SJSA1 (cell line): ENCODE measurements around the gene SP100. TPM values are rescaled to one million over a fixed set of nuclear protein-coding genes. Genes with fewer than 3 reads are reported as not detected.

ENCODE experiments used
- DNase-seq, 2 experiments: peaks; one replicate each; pipeline ENCODE4 v3.0.0-alpha.2; 2015 to 2020; ENCODE audit warnings: low spot score in 2 of 2, low read depth in 1 of 2
- H3K27ac ChIP-seq: fragments of 250-450 bp; sonication (Bioruptor Pico); 2 replicates; pipeline ENCODE4 v1.5.1; 2020; ENCODE audit warnings: mild to moderate bottlenecking, moderate library complexity
- H3K27me3 ChIP-seq: fragments of 250-450 bp; sonication (Bioruptor Pico); replicated peaks from 2 replicates; pipeline ENCODE4 v1.5.1; 2020; ENCODE audit warnings: mild to moderate bottlenecking, moderate library complexity
- H3K36me3 ChIP-seq: fragments of 250-450 bp; sonication (Bioruptor Pico); 2 replicates; pipeline ENCODE4 v1.5.1; 2020; ENCODE audit warnings: mild to moderate bottlenecking
- H3K4me1 ChIP-seq: fragments of 250-450 bp; sonication (Bioruptor Pico); replicated peaks from 2 replicates; pipeline ENCODE4 v1.6.1; 2021; ENCODE audit warnings: mild to moderate bottlenecking
- H3K4me3 ChIP-seq: fragments of 250-450 bp; sonication (Bioruptor Pico); 2 replicates; pipeline ENCODE4 v1.5.1; 2020; ENCODE audit warnings: mild to moderate bottlenecking
- H3K9me3 ChIP-seq: fragments of 250-450 bp; sonication (Bioruptor Pico); replicated peaks from 2 replicates; pipeline ENCODE4 v1.5.1; 2020; ENCODE audit warnings: mild to moderate bottlenecking
- total RNA-seq: library from RNA; depleted of rRNA; stranded (reverse); fragments of >200 nt; shearing (Covaris generic); gene quantifications from 2 replicates; pipeline ENCODE4 v1.2.3, GENCODE V29; 2014

Gene SP100
- total RNA-seq, 1 experiment from 2014 or later: 63.3 TPM

DNA sequence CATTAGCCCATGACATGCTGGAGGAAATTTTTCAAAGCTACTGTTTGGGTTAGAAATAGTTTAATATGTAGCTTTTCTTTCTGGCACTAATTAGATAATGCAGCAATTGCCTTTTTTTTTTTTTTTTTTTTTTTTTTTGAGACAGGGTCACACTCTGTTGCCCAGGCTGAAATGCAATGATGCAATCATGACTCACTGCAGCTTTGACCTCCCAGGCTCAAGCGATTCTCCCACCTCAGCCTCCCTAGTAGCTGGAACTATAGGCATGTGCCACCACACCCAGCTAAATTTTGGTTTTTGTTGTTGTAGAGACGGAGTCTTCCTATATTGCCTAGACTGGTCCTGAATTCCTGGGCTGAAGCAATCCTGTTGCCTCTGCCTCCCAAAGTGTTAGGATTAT is 136.2 kb downstream of the SP100 start:
- no peaks in the 10 kb centered on the region for H3K27me3 ChIP-seq
- H3K27ac ChIP-seq: peak overlapping the region; percentile 26; the same call in 1 of the 2 replicates
- H3K4me1 ChIP-seq: 0 out of 2 replicates have a peak, but pooled peaks cover 4% of the 10 kb centered on the region
- no peaks in the 10 kb centered on the region for H3K36me3 ChIP-seq
- DNase-seq: peak; percentile 36 to 63
- no peaks in the 10 kb centered on the region for H3K9me3 ChIP-seq
- H3K4me3 ChIP-seq: no peak overlapping the region

DNA sequence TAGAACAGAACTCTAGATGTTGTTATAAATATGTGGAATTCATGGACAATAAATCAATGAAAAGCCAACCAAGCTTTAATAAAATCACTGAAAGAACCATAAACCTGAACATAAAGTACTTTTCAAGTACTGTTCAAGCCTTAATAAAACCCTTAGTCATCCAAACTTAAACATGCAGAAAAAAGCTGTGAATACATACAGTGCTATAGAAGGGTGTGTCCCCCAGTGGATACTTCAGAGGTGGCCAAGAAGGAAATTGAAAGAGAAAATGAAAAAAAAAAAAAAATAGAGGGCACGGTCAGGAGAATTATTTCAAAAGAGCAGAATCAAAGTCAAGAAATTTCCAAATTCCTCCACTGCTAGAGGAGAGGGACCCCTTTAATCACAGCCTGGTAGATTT is 141.1 kb downstream of the SP100 start:
- H3K27ac ChIP-seq: no peak overlapping the region
- no peaks in the 10 kb centered on the region for H3K27me3 ChIP-seq
- no peak for DNase-seq
- H3K4me3 ChIP-seq: no peak overlapping the region
- no peaks in the 10 kb centered on the region for H3K36me3 ChIP-seq
- H3K4me1 ChIP-seq: 0 out of 2 replicates have a peak, but pooled peaks cover 4% of the 10 kb centered on the region
- no peaks in the 10 kb centered on the region for H3K9me3 ChIP-seq

DNA sequence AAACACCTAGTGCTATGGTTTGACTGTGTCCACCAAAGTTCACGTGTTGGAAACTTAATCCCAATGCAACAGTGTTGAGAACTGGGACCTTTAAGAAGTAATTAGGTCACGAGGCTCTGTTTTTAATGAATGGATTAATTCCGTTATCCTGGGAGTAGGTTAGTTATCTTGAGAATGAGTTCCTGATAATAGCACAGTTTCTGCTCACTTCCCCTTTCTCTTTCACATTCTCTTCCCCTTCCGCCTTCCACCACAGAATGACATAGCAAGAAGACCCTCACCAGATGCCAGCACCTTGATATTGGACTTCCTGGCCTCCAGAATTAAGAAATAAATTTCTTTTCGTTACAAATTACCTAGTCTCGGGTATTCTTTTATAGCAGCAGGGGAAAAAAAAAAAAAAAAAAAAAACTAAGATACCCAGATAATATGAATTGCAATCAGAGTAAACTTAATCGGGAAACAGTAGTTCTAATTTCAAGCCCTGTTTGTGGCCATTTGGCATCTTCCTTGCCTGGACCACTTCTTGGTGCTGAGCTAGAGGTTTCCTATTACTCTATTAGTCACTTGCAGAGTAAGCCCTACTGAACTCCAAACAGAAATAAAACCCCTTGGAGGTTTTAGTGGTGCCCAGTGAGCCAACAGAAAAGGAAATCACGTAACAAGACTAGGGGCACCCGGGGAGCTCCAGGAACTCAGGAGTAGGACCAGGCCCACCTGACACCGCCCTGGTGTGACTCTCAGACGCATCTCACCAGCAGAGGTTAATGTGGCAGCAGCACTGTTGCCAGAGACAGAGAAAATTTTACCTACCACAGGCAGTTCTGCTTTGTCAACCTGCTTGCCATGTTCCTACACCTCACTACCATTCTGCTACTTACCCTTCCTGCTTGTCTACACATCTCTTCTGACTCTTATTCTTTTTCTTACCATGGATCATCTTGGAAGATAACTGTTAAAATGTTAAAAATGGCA is 149.1 kb downstream of the SP100 start:
- Histone ChIP-seq H3K4me3 (no peak overlapping the region), H3K9me3 (no peaks in the 10 kb centered on the region), H3K27ac (no peak overlapping the region), H3K36me3 (no peaks in the 10 kb centered on the region), H3K27me3 (no peaks in the 10 kb centered on the region), H3K4me1 (no peaks in the 10 kb centered on the region)
- DNase-seq: no peak

DNA sequence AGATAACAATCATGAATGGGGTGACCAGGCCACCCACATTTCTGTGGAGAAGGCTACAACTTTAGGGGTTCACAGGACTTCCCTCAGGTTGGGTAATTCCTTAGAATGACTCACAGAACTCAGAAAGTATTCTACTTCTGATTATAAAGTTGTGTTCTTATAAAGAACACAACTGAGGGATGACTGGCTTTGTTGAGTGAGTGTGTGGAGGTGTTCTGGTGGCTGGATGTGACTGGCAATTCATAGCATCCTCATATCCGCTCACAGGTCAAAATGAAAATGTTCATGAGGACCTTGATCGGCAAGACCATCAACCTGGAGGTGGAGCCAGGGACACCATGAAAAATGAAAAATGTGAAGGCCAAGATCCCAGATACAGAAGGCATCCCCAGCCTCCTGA is 153.3 kb downstream of the SP100 start:
- no peak for DNase-seq
- Histone ChIP-seq H3K4me3 (no peak overlapping the region), H3K27me3 (no peaks in the 10 kb centered on the region), H3K27ac (no peak overlapping the region), H3K36me3 (no peaks in the 10 kb centered on the region), H3K9me3 (0 out of 2 replicates have a peak, but pooled peaks cover 2% of the 10 kb centered on the region), H3K4me1 (no peaks in the 10 kb centered on the region)

DNA sequence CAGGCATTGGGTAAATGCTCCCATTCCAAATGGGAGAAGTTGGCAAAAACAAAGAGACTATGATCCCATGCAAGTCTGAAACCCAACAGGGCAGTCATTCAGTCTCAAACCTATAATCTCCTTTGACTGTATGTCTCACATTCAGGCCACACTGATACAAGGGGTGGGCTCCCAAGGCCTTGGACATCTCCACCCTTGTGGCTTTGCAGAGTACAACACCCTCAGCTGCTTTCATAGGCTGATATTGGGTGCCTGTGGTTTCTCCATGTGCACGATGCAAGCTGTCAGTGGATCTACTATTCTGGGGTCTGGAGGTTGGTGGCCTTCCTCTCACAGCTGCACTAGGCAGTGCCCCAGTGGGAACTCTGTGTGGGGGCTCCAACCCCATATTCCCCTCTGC is 155.0 kb downstream of the SP100 start:
- Histone ChIP-seq H3K36me3 (no peaks in the 10 kb centered on the region), H3K27me3 (no peaks in the 10 kb centered on the region), H3K27ac (no peak overlapping the region), H3K4me1 (no peaks in the 10 kb centered on the region), H3K9me3 (0 out of 2 replicates have a peak, but pooled peaks cover 2% of the 10 kb centered on the region), H3K4me3 (no peak overlapping the region)
- DNase-seq: no peak

DNA sequence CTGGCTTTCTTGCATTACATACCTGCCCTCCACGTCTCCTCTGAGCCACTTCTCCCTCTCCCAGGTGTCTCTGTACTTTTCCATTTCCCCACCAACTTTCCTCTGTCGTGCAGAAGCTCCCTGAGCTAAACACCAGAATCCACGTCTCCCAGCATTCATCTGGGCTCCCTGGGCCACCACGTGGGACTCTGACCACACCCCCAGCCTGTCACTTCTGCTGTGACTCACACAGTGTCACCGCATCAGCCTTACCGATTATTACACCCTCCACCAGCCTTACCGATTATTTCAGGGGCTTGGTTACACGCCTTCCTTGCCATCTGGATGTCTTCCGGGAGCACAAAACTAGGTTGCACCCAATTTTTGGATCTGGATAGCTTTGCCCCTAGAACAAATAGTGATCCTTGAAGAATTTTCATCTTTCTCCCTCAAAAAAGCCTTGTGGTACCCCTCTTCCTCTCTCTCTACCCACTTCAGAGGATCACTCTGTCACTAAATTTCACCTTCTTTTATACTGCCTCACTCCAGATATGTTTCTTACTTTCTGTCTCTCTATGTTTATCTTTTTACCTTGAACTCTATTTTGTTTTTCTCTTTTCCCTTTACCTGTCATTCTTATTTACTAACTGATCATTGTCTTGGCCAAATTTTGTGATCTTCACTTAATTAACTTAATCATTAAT is 159.8 kb downstream of the SP100 start:
- no peak overlapping the region for H3K27ac ChIP-seq
- H3K4me1 ChIP-seq: peaks cover 7% of the 10 kb centered on the region
- no peaks in the 10 kb centered on the region for H3K36me3 ChIP-seq
- H3K4me3 ChIP-seq: no peak overlapping the region
- no peaks in the 10 kb centered on the region for H3K27me3 ChIP-seq
- 0 out of 2 replicates have a peak, but pooled peaks cover 2% of the 10 kb centered on the region for H3K9me3 ChIP-seq
- DNase-seq: no peak

DNA sequence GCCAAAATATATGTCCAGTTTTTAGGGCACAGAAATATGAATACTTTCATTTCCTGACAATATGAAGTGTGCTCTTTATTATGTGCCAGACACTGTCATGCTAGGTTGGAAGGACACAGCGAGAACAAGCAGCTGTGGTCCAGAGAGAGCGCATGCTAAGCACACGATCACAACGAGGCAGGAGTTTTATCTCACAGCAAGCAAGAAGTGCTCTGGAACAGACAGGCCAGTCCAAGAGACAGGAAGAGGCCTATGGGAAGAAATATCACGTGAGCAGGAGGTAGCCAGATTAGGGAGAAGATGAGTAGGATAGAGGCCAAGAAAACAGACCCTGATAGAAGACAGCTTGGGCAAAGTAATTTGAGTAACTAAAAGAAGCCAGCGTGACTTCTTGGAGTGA is 161.1 kb downstream of the SP100 start:
- Histone ChIP-seq H3K36me3 (no peaks in the 10 kb centered on the region), H3K27me3 (no peaks in the 10 kb centered on the region), H3K27ac (no peak overlapping the region), H3K4me3 (no peak overlapping the region), H3K4me1 (peaks cover 7% of the 10 kb centered on the region), H3K9me3 (0 out of 2 replicates have a peak, but pooled peaks cover 2% of the 10 kb centered on the region)
- no peak for DNase-seq

DNA sequence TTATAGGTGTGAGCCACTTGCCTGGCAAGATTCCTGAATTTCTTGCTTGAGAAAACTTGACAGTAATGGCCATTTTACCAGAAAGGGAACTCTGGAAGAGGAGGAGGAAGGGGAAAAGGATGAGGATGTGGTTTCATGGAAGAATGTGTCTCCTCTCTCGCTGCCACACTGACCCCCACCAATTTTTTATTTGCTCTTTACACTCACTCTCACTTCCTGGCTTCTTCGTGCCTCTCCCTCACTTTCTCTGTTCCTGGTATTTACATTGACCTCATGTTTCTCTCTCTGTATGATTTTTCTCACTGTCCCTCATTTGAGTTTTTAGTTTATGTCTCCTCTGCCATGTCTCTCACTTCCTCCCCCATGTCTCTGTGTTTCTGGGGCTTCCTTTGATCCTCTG is 162.1 kb downstream of the SP100 start:
- 0 out of 2 replicates have a peak, but pooled peaks cover 2% of the 10 kb centered on the region for H3K9me3 ChIP-seq
- H3K4me3 ChIP-seq: no peak overlapping the region
- H3K36me3 ChIP-seq: no peaks in the 10 kb centered on the region
- H3K27ac ChIP-seq: peak overlapping the region; percentile 35
- peaks cover 13% of the 10 kb centered on the region for H3K4me1 ChIP-seq
- peak in 1 of 2 experiments; percentile 19 for DNase-seq
- H3K27me3 ChIP-seq: no peaks in the 10 kb centered on the region

DNA sequence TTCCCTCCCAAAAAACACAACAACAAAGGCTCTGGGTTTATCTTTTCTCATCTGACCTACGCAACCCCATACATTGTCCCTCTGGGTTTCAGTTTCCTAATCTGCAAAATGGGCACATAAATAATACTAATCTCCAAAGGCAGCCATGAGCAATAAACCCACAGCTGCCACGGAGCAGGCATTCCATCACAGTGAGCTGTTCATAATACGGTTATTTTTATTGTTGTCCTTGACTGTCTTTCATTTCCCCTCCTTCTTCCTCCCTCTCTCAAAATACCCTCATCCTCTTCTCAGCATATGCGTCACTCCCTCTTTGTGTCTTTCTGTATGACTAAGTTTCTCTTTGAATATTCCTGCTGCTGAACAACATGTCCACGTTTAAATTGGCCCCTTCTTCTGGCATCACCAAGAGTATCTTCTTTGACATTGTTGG is 166.9 kb downstream of the SP100 start:
- Histone ChIP-seq H3K27me3 (no peaks in the 10 kb centered on the region), H3K36me3 (no peaks in the 10 kb centered on the region), H3K9me3 (no peaks in the 10 kb centered on the region), H3K4me3 (no peak overlapping the region), H3K4me1 (peaks cover 40% of the 10 kb centered on the region), H3K27ac (peak overlapping the region; percentile 72)
- DNase-seq: peak; percentile 60 to 75

DNA sequence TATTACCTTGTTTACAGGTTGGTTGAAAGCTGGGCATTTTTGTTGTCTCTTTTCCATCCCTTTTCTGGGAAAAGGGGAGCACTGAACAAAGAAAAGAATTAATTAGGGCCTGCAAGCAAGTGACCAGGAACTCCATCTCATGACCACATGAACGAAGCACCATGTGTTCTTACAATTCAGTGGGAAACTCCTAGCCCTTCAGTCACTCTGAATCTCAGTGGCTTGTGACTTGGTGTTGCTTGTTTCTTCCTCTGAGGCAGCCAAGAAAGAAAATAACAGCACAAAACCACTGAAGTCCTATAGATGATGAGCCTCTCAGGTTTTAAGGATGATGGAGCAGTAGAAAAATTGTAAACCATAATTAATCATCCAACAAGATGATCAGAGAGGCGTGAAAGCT is 167.6 kb downstream of the SP100 start:
- DNase-seq: no peak
- H3K4me1 ChIP-seq: peaks cover 33% of the 10 kb centered on the region
- no peaks in the 10 kb centered on the region for H3K36me3 ChIP-seq
- no peak overlapping the region for H3K4me3 ChIP-seq
- H3K27me3 ChIP-seq: no peaks in the 10 kb centered on the region
- H3K27ac ChIP-seq: peak overlapping the region; percentile 72
- H3K9me3 ChIP-seq: no peaks in the 10 kb centered on the region

DNA sequence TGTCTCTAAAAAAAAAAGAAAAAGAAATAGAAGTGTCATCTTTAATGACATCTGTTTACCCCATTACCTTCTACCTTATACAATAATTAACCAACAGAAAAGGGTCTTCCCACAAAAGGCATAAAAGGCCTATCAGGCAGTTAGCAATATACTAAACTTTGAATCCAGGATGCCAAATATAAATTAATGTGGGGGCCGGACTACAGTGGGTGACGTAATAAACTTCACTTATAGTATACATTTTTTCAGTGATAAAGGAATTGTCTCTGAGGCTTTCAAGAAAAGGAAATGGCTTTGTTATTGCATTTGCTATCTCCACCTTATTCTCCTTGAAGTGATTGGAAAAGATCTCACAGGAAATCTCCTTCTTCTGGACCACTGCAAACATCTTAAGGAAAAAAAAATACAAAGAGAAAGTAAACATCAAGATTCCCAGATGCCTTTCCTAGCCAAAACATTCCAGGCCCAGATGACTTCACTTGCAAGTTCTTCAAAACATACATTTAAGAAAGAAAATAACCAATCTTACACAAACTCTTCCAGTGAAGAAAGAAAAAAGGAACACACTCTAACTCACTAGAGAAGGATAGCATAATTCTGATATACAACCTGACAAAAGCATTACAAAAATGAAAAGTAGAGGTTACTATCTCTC is 170.5 kb downstream of the SP100 start:
- peak in 1 of 2 experiments; percentile 81 for DNase-seq
- H3K27me3 ChIP-seq: no peaks in the 10 kb centered on the region

DNA sequence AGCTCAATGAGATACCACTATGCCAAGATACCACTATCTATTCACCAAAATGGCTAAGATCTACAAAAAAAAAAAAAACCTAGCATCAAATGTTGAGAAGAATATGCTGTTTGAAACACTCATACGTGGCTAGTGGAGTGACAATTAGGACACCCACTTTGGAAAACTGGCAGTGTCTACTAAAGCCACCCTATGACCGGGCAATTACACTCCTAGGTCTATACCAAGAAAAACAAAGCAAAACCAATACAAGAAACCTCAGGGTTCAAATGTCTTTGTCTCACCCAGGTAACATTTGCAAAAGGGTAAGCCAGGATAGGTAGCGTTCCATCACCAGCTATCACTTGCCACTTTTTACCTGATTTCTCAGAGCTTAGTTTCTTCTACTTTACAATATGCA is 173.0 kb downstream of the SP100 start:
- H3K4me1 ChIP-seq: peaks cover 37% of the 10 kb centered on the region
- H3K27ac ChIP-seq: no peak overlapping the region
- no peak overlapping the region for H3K4me3 ChIP-seq
- no peak for DNase-seq
- no peaks in the 10 kb centered on the region for H3K36me3 ChIP-seq
- no peaks in the 10 kb centered on the region for H3K9me3 ChIP-seq
- H3K27me3 ChIP-seq: no peaks in the 10 kb centered on the region

More for the DNA sequence above, 170.5 kb downstream of the SP100 start:
- no peaks in the 10 kb centered on the region for H3K36me3 ChIP-seq
- peaks cover 33% of the 10 kb centered on the region for H3K4me1 ChIP-seq
- H3K4me3 ChIP-seq: no peak overlapping the region; the same call in 1 of the 2 replicates
- no peaks in the 10 kb centered on the region for H3K9me3 ChIP-seq
- peak overlapping the region; percentile 70 for H3K27ac ChIP-seq

DNA sequence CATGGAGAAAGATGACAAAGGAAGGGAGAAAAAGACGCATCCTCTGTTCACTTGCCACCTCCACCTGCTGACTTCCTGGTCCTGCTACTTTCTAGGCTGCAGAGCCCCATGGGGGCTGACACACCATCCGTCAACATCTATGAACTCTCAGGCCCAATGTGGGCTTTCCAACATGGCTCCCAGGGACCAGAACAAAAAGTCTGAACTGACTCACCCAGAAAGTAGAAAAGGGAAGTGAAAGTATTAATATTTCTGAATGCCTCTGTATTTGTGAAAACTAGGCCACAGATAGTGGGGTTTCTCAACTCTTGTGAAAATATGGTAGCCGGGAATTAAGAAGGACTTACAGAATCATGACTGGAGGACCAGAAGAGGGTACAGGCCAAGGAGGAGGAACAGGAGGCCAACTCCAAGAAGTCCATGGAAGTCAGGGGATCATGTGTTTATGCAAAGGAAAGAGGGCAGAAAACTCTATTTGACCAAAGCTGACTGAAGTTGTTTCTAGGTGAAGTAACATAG is 173.6 kb downstream of the SP100 start:
- Histone ChIP-seq H3K4me3 (no peak overlapping the region), H3K36me3 (no peaks in the 10 kb centered on the region), H3K4me1 (peaks cover 42% of the 10 kb centered on the region), H3K27me3 (no peaks in the 10 kb centered on the region), H3K27ac (no peak overlapping the region), H3K9me3 (no peaks in the 10 kb centered on the region)
- DNase-seq: no peak
